Measurements from ENCODE around the gene RIN3. TPM values are rescaled to one million over a fixed set of nuclear protein-coding genes. Genes with fewer than 3 reads are reported as not detected.

RIN3 gene
- total RNA-seq, 3 donors from 2014 or later = 10.7 to 19.7 (median 12.1) TPM

DNA sequence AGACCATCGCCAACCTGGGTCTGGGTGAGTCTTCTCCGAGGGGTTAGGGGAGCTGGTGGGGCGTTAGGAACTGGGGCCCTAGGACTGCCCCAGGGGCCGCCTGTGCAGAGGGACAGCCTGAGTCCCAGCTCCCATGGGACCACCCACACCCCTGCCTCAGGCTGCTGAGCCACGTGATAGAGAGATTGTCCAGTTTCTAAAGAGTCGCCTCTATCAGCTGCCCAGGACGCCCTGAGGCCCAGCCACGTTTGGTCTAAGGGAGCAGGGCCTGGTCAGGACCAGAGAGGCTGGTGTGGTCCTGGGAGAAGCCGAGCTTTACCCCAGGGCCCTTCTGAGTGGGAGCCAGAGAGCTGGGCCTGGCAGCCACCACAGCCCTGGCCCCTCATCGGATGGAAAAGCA lies 127.7 kb downstream of the RIN3 start:
- Histone ChIP-seq H3K27ac (no peak overlapping the region), H3K9me3 (peaks cover 0 to 7% of the 10 kb centered on the region in 2 donors), H3K36me3 (no peaks in the 10 kb centered on the region), H3K27me3 (no peaks in the 10 kb centered on the region), H3K4me1 (no peaks in the 10 kb centered on the region), H3K4me3 (no peak overlapping the region)
- TF ChIP-seq POLR2AphosphoS5 (IDR thresholded peaks at IDR 0.05) = no peak
- TF ChIP-seq, protein P1, sequence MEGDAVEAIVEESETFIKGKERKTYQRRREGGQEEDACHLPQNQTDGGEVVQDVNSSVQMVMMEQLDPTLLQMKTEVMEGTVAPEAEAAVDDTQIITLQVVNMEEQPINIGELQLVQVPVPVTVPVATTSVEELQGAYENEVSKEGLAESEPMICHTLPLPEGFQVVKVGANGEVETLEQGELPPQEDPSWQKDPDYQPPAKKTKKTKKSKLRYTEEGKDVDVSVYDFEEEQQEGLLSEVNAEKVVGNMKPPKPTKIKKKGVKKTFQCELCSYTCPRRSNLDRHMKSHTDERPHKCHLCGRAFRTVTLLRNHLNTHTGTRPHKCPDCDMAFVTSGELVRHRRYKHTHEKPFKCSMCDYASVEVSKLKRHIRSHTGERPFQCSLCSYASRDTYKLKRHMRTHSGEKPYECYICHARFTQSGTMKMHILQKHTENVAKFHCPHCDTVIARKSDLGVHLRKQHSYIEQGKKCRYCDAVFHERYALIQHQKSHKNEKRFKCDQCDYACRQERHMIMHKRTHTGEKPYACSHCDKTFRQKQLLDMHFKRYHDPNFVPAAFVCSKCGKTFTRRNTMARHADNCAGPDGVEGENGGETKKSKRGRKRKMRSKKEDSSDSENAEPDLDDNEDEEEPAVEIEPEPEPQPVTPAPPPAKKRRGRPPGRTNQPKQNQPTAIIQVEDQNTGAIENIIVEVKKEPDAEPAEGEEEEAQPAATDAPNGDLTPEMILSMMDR (IDR thresholded peaks at IDR 0.05) = no peak
- no peak for TF ChIP-seq POLR2A (IDR thresholded peaks at IDR 0.05)
- DNase-seq (ENCODE audit: low spot score in 2 of 2) = no peak
- intact Hi-C loops (cut with DNase I; ENCODE audit: low total_unique reads) = no loop called here

DNA sequence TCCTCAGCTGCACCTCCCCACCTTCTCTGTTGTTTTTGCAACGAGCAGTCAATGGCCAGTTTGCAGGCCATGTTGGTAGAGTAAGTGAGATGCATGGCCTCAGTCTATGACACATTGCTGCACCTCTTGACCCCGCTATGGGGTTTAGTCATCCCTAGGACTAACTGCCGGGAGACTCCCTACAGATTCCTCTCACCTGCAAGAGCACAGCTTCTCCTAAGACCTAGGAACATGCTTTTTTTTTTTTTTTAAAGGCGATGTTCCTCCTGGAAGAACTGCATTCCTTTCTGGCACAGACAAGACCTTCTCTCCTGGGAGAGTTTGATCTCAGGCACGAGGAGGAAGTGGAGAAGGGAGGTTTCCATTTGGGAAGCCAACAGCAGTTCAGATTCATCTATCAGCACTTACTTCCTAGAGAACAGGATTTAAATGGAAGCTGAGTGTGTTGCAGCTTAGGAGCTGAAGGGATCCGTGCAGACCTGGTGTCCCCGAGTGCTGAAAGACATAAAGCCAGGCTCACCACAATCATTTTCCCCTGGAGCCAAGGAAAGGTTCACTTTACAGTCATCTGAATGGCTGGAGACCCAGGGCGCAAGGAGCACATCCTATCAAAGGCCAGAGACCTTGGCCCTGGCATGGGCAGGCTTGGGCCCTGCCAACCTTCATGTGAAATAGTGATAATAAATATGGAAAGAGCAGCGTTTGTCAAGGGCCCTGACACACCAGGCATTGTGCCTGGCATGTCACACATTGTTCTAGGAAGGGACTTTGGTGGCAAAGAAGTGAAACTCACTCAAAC lies 130.8 kb downstream of the RIN3 start:
- intact Hi-C loops (cut with DNase I; ENCODE audit: low total_unique reads) = no loop called here
- Histone ChIP-seq H3K4me1 (no peaks in the 10 kb centered on the region), H3K9me3 (peaks cover 0 to 7% of the 10 kb centered on the region in 2 donors), H3K4me3 (no peak overlapping the region), H3K27ac (no peak overlapping the region), H3K36me3 (no peaks in the 10 kb centered on the region), H3K27me3 (no peaks in the 10 kb centered on the region)
- DNase-seq (ENCODE audit: low spot score in 2 of 2) = no peak
- TF ChIP-seq, protein P1 (IDR thresholded peaks at IDR 0.05) = no peak
- TF ChIP-seq POLR2A (IDR thresholded peaks at IDR 0.05) (no peak), POLR2AphosphoS5 (IDR thresholded peaks at IDR 0.05) (no peak)

DNA sequence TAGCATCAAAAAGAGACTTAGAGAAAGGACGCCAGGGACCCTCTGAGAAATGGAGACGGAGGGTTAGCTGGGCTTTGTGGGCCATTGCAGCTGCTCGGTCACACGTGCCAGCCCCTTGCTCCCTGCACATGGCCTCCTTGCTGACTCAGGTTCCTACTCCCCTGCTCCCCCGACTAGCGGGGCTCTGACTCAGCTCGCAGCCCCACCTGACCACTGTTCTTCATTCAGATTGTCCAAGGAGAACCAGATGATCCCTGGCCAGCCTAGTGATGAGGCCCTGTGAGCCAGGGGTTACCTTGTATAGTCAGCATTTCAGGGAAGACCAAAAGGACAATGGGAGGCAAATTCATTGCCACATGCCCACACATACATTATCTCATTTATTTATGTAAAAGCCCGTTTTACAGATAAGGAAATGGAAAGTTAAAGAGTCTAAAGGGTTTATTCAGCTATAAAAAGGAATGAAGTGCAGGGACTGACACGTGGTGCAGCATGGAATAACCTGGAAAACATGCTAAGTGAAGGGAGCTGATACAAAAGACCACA lies 131.5 kb downstream of the RIN3 start:
- intact Hi-C loops (cut with DNase I; ENCODE audit: low total_unique reads) = no loop called here
- Histone ChIP-seq H3K27ac (no peak overlapping the region), H3K9me3 (peaks cover 0 to 7% of the 10 kb centered on the region in 2 donors), H3K4me3 (no peak overlapping the region), H3K36me3 (no peaks in the 10 kb centered on the region), H3K27me3 (no peaks in the 10 kb centered on the region), H3K4me1 (no peaks in the 10 kb centered on the region)
- TF ChIP-seq, protein P1 (IDR thresholded peaks at IDR 0.05) = no peak
- no peak for TF ChIP-seq POLR2AphosphoS5 (IDR thresholded peaks at IDR 0.05)
- TF ChIP-seq POLR2A (IDR thresholded peaks at IDR 0.05) = no peak
- no peak for DNase-seq (ENCODE audit: low spot score in 2 of 2)

DNA sequence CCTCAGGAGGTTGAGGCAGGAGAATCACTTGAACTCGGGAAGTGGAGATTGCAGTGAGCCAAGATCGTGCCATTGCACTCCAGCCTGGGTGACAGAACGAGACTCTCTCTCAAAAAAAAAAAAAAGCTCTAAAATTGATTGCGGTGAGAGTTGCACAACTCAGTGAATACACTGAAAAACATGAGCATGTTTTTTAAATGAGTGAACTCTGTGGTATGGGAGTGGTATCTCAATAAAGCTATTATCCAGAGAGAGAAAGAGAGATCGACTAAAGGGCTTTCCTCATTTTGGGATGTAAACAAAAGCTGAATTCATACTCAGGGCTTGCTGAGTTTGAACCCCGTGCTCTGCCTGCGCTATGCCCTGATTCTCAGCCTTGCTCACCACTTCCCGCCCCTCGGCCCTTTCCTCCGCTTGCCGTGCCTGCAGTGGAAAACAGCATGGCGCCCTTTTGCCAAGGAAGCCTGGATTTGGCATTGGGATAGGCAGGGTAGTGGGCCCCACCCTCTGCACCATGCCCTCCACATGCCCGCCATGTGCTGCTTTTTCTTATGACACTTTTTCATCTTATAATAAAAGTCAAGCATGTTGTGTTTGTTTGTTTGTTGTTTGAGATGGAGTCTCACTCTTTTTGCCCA lies 132.4 kb downstream of the RIN3 start:
- no peak for TF ChIP-seq POLR2A (IDR thresholded peaks at IDR 0.05)
- TF ChIP-seq, protein P1 (IDR thresholded peaks at IDR 0.05) = no peak
- DNase-seq (ENCODE audit: low spot score in 2 of 2) = no peak
- Histone ChIP-seq H3K27ac (peak overlapping the region in 1 of 2 donors; percentile 38), H3K4me3 (no peak overlapping the region), H3K9me3 (peaks cover 0 to 7% of the 10 kb centered on the region in 2 donors), H3K36me3 (no peaks in the 10 kb centered on the region), H3K27me3 (no peaks in the 10 kb centered on the region), H3K4me1 (no peaks in the 10 kb centered on the region)
- intact Hi-C loops (cut with DNase I; ENCODE audit: low total_unique reads) = no loop called here
